Measurements from ENCODE around the gene CPNE6.
"Not testable (repeated sequence)": the region's sequence is repeated elsewhere in the genome, so short reads cannot be mapped to it uniquely, and the experiment has no call there.

Gene CPNE6

GRCh38 chr14:24098927-24099813 lies 27.8 kb downstream of the CPNE6 start:
- no peaks in the 10 kb centered on the region; the same call in 1 of the 2 replicates for H3K4me1 ChIP-seq
- no peaks in the 10 kb centered on the region for H3K9me3 ChIP-seq
- H3K36me3 ChIP-seq: peaks cover 41% of the 10 kb centered on the region
- no peaks in the 10 kb centered on the region for H3K27me3 ChIP-seq
- H3K4me3 ChIP-seq (ENCODE audit: low read depth, low read length): no peak overlapping the region
- DNase-seq: no peak
- TF ChIP-seq, protein P1, sequence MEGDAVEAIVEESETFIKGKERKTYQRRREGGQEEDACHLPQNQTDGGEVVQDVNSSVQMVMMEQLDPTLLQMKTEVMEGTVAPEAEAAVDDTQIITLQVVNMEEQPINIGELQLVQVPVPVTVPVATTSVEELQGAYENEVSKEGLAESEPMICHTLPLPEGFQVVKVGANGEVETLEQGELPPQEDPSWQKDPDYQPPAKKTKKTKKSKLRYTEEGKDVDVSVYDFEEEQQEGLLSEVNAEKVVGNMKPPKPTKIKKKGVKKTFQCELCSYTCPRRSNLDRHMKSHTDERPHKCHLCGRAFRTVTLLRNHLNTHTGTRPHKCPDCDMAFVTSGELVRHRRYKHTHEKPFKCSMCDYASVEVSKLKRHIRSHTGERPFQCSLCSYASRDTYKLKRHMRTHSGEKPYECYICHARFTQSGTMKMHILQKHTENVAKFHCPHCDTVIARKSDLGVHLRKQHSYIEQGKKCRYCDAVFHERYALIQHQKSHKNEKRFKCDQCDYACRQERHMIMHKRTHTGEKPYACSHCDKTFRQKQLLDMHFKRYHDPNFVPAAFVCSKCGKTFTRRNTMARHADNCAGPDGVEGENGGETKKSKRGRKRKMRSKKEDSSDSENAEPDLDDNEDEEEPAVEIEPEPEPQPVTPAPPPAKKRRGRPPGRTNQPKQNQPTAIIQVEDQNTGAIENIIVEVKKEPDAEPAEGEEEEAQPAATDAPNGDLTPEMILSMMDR (IDR thresholded peaks at IDR 0.05; ENCODE audit: low read depth, low read length): no peak

- Histone ChIP-seq H3K9me3 (no peaks in the 10 kb centered on the region), H3K4me3 (ENCODE audit: low read depth, low read length) (no peak overlapping the region), H3K27me3 (no peaks in the 10 kb centered on the region), H3K36me3 (peaks cover 41% of the 10 kb centered on the region), H3K4me1 (no peaks in the 10 kb centered on the region; the same call in 1 of the 2 replicates)
- TF ChIP-seq, protein P1 (IDR thresholded peaks at IDR 0.05; ENCODE audit: low read depth, low read length): no peak
- no peak for DNase-seq
Observed at GRCh38 chr14:24100197-24100981, 29.0 kb downstream of the CPNE6 start.

DNA sequence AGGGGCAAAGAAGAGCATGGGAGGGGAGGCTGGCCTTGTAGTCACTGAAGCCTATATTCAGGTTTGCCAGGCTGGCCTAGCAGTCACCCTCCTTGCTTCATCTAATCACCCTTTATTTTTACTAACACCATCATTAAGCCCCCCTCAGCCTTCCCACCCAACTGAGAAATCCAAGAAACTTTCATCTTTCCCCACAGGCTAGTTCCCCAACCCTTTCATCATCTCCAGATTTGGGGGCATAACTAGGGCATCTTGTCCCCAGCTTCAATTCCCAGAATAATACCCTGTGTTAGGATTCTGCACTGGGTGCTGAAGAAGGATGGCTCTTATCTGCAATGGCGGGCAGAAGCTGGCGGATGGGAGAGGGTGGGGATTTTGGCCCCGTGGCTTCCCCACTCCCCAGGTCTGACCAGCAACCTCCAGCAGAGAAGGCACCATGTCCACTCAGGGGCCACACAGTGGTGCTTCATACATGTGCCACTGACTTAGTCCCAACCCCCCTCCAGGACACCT lies 29.7 kb downstream of the CPNE6 start:
- Histone ChIP-seq H3K4me1 (no peaks in the 10 kb centered on the region), H3K36me3 (peaks cover 41% of the 10 kb centered on the region)

GRCh38 chr14:24102357-24103048 lies 31.1 kb downstream of the CPNE6 start:
- Histone ChIP-seq H3K9me3 (no peaks in the 10 kb centered on the region), H3K4me1 (no peaks in the 10 kb centered on the region), H3K36me3 (peaks cover 36% of the 10 kb centered on the region), H3K27me3 (no peaks in the 10 kb centered on the region), H3K4me3 (ENCODE audit: low read depth, low read length) (no peak overlapping the region)
- DNase-seq: no peak
- TF ChIP-seq, protein P1 (IDR thresholded peaks at IDR 0.05; ENCODE audit: low read depth, low read length): no peak

More for the DNA sequence above, 29.7 kb downstream of the CPNE6 start:
- no peaks in the 10 kb centered on the region for H3K9me3 ChIP-seq
- H3K27me3 ChIP-seq: no peaks in the 10 kb centered on the region
- DNase-seq: no peak
- TF ChIP-seq, protein P1 (IDR thresholded peaks at IDR 0.05; ENCODE audit: low read depth, low read length): no peak
- no peak overlapping the region for H3K4me3 ChIP-seq (ENCODE audit: low read depth, low read length)

GRCh38 chr14:24103451-24103850 lies 32.1 kb downstream of the CPNE6 start:
- Histone ChIP-seq H3K27me3 (no peaks in the 10 kb centered on the region), H3K4me1 (no peaks in the 10 kb centered on the region), H3K36me3 (peaks cover 32% of the 10 kb centered on the region), H3K4me3 (ENCODE audit: low read depth, low read length) (no peak overlapping the region), H3K9me3 (no peaks in the 10 kb centered on the region)
- TF ChIP-seq, protein P1 (IDR thresholded peaks at IDR 0.05; ENCODE audit: low read depth, low read length): no peak
- DNase-seq: no peak

- not testable (repeated sequence) for DNase-seq; H3K9me3 ChIP-seq; H3K27me3 ChIP-seq; H3K4me3 ChIP-seq (ENCODE audit: low read depth, low read length); H3K4me1 ChIP-seq
- peaks cover 12% of the 10 kb centered on the region for H3K36me3 ChIP-seq
Observed at GRCh38 chr14:24105609-24106239, 34.4 kb downstream of the CPNE6 start.
